ENCODE measurements around the gene RSRC2.
"Not testable (repeated sequence)": the region's sequence is repeated elsewhere in the genome, so short reads cannot be mapped to it uniquely, and the experiment has no call there.

GRCh38 chr12:122469856-122470255, 56.9 kb downstream of the RSRC2 start:
- TF ChIP-seq CTCF (conservative IDR thresholded peaks at IDR 0.05 in 1 of 2, IDR thresholded peaks at IDR 0.05 in 1 of 2; ENCODE audit: low read depth in 1 of 2, low read length in 2 of 2); EZH2 (IDR thresholded peaks at IDR 0.05; ENCODE audit: low read length, missing control alignments): not testable (repeated sequence)

Data from fibroblast of lung (primary cell).